Astrocyte (in vitro differentiated cells and primary cell): ENCODE measurements around the gene SERTM1. TPM values are rescaled to one million over a fixed set of nuclear protein-coding genes. Genes with fewer than 3 reads are reported as not detected.

Source experiments
- DNase-seq: peaks from one replicate; pipeline ENCODE4 v3.0.0-alpha.2; 2010; ENCODE audit warnings: low read depth
- FAIRE-seq: peaks from 2 replicates; lab custom pipeline; 2011; peaks lifted over from hg19 to GRCh38; lab: Jason Lieb, UNC
- H2AFZ ChIP-seq: 2 replicates; pipeline ENCODE4 v1.6.0; 2012; ENCODE audit warnings: low read depth, low read length, inconsistent platforms
- H3K27ac ChIP-seq: 2 replicates; pipeline ENCODE4 v1.5.1; 2011; ENCODE audit warnings: low read depth, low read length, inconsistent platforms
- H3K27me3 ChIP-seq: 2 replicates; pipeline ENCODE4 v1.6.0; 2011; ENCODE audit warnings: low read length, inconsistent platforms; ENCODE audit not compliant: insufficient read depth
- H3K36me3 ChIP-seq: 2 replicates; pipeline ENCODE4 v1.5.1; 2011; ENCODE audit warnings: low read length, inconsistent platforms; ENCODE audit not compliant: insufficient read depth
- H3K4me1 ChIP-seq: 2 replicates; pipeline ENCODE4 v1.5.1; 2011; ENCODE audit warnings: low read length, inconsistent platforms; ENCODE audit not compliant: insufficient read depth
- H3K4me2 ChIP-seq: 2 replicates; pipeline ENCODE4 v1.6.0; 2012; ENCODE audit warnings: low read length, inconsistent platforms
- H3K4me3 ChIP-seq: 2 replicates; pipeline ENCODE4 v1.5.1; 2011; ENCODE audit warnings: low read depth, mild to moderate bottlenecking, low read length, inconsistent platforms; ENCODE audit not compliant: insufficient read depth
- H3K79me2 ChIP-seq: 2 replicates; pipeline ENCODE4 v1.6.0; 2012; ENCODE audit warnings: mild to moderate bottlenecking, low read length, inconsistent platforms; ENCODE audit not compliant: insufficient read depth
- H3K9ac ChIP-seq: 2 replicates; pipeline ENCODE4 v1.6.0; 2012; ENCODE audit warnings: mild to moderate bottlenecking, low read length, inconsistent platforms
- H3K9me3 ChIP-seq: 2 replicates; pipeline ENCODE4 v1.5.1; 2012; ENCODE audit warnings: low read depth, mild to moderate bottlenecking, low read length, inconsistent platforms; ENCODE audit not compliant: insufficient read depth
- H4K20me1 ChIP-seq: 2 replicates; pipeline ENCODE4 v1.6.0; 2012; ENCODE audit warnings: low read length, inconsistent platforms; ENCODE audit not compliant: insufficient read depth
- H3K27ac Mint-ChIP-seq: one replicate; pipeline ENCODE4 v1.8.0; 2021; ENCODE audit warnings: mild to moderate bottlenecking, mixed read lengths; ENCODE audit not compliant: unreplicated experiment
- H3K27me3 Mint-ChIP-seq: one replicate; pipeline ENCODE4 v1.8.0; 2021; ENCODE audit warnings: low read depth, mixed read lengths; ENCODE audit not compliant: unreplicated experiment
- H3K36me3 Mint-ChIP-seq: one replicate; pipeline ENCODE4 v1.8.0; 2021; ENCODE audit warnings: low read depth, mixed read lengths; ENCODE audit not compliant: unreplicated experiment
- H3K4me1 Mint-ChIP-seq: one replicate; pipeline ENCODE4 v1.8.0; 2021; ENCODE audit warnings: low read depth, mixed read lengths; ENCODE audit not compliant: unreplicated experiment
- H3K4me3 Mint-ChIP-seq: one replicate; pipeline ENCODE4 v1.8.0; 2021; ENCODE audit warnings: mild to moderate bottlenecking, moderate library complexity, mixed read lengths; ENCODE audit not compliant: unreplicated experiment
- H3K9me3 Mint-ChIP-seq: one replicate; pipeline ENCODE4 v1.8.0; 2021; ENCODE audit warnings: mild to moderate bottlenecking, mixed read lengths; ENCODE audit not compliant: unreplicated experiment
- CTCF ChIP-seq: IDR thresholded peaks from 2 replicates; pipeline ENCODE4 v1.5.1; 2011; ENCODE audit warnings: low read depth, mild to moderate bottlenecking, inconsistent platforms, low read length, moderate library complexity; ENCODE audit not compliant: insufficient read depth
- EZH2 ChIP-seq: IDR thresholded peaks from 2 replicates; pipeline ENCODE4 v1.6.1; 2012; ENCODE audit warnings: mild to moderate bottlenecking, low read length, inconsistent platforms; ENCODE audit not compliant: insufficient read depth
- total RNA-seq: library from RNA; stranded (reverse); gene quantifications from 2 replicates; pipeline ENCODE4 v1.2.1, GENCODE V29; 2021

Gene SERTM1
- total RNA-seq, 1 donor from 2014 or later, result 0.34 TPM

DNA sequence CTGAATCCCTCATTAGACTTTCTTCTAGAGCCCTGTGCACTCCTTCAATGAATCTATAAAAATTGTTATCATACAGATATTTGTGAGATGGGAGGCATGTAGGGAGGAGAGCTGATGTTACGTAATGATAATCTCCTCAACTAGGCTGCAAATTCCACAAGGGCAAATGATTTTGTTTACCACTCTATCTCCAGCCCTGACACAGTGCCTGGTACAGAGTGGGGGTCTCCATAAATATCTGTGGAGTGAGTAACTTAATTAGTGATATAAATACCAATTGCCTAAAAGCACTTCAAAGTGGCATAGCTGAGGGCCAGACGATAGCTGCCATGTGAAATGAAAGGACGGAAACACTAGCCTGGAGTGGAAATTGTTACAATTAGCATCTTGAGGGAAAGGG is 54.2 kb downstream of the SERTM1 start:
- no peak overlapping the region for H3K27ac Mint-ChIP-seq
- Histone ChIP-seq H3K36me3 (no peaks in the 10 kb centered on the region), H3K9me3 (no peaks in the 10 kb centered on the region), H4K20me1 (no peaks in the 10 kb centered on the region), H3K79me2 (no peaks in the 10 kb centered on the region), H3K4me2 (no peak overlapping the region), H3K27me3 (no peaks in the 10 kb centered on the region), H3K4me3 (no peak overlapping the region), H3K4me1 (no peaks in the 10 kb centered on the region), H3K9ac (no peak overlapping the region), H3K27ac (no peak overlapping the region), H2AFZ (no peak overlapping the region)
- DNase-seq (no peak), FAIRE-seq (no peak)
- TF ChIP-seq CTCF, result no peak
- no peak for TF ChIP-seq EZH2
- H3K4me1 Mint-ChIP-seq, result no peaks in the 10 kb centered on the region
- no peaks in the 10 kb centered on the region for H3K9me3 Mint-ChIP-seq
- H3K36me3 Mint-ChIP-seq, result no peaks in the 10 kb centered on the region
- H3K27me3 Mint-ChIP-seq, result no peaks in the 10 kb centered on the region
- no peak overlapping the region for H3K4me3 Mint-ChIP-seq

GRCh38 chr13:36736119-36736726 is 62.4 kb downstream of the SERTM1 start:
- Mint-ChIP-seq H3K27ac (no peak overlapping the region), H3K27me3 (no peaks in the 10 kb centered on the region), H3K36me3 (no peaks in the 10 kb centered on the region), H3K4me1 (peaks cover 3% of the 10 kb centered on the region), H3K9me3 (peaks cover 2% of the 10 kb centered on the region), H3K4me3 (no peak overlapping the region)
- no peak overlapping the region for H2AFZ ChIP-seq
- no peaks in the 10 kb centered on the region for H3K9me3 ChIP-seq
- TF ChIP-seq EZH2 (no peak), CTCF (peak; percentile 67)
- no peaks in the 10 kb centered on the region for H3K27me3 ChIP-seq
- H4K20me1 ChIP-seq, result no peaks in the 10 kb centered on the region
- H3K36me3 ChIP-seq, result no peaks in the 10 kb centered on the region
- H3K4me3 ChIP-seq, result no peak overlapping the region
- peak; percentile 37 for DNase-seq
- H3K79me2 ChIP-seq, result no peaks in the 10 kb centered on the region
- no peak overlapping the region for H3K27ac ChIP-seq
- FAIRE-seq, result no peak
- H3K9ac ChIP-seq, result no peak overlapping the region
- no peaks in the 10 kb centered on the region for H3K4me1 ChIP-seq
- no peak overlapping the region for H3K4me2 ChIP-seq

GRCh38 chr13:36737524-36738083 is 63.8 kb downstream of the SERTM1 start:
- Histone ChIP-seq H3K36me3 (no peaks in the 10 kb centered on the region), H3K27ac (no peak overlapping the region), H4K20me1 (no peaks in the 10 kb centered on the region), H3K4me2 (no peak overlapping the region), H3K9ac (no peak overlapping the region), H3K79me2 (no peaks in the 10 kb centered on the region), H3K27me3 (no peaks in the 10 kb centered on the region), H3K4me1 (no peaks in the 10 kb centered on the region), H2AFZ (no peak overlapping the region), H3K9me3 (no peaks in the 10 kb centered on the region), H3K4me3 (no peak overlapping the region)
- TF ChIP-seq EZH2, result no peak
- no peak for TF ChIP-seq CTCF
- peaks cover 2% of the 10 kb centered on the region for H3K9me3 Mint-ChIP-seq
- no peak for FAIRE-seq
- H3K4me3 Mint-ChIP-seq, result no peak overlapping the region
- no peaks in the 10 kb centered on the region for H3K36me3 Mint-ChIP-seq
- no peak for DNase-seq
- H3K27ac Mint-ChIP-seq, result no peak overlapping the region
- no peaks in the 10 kb centered on the region for H3K27me3 Mint-ChIP-seq
- H3K4me1 Mint-ChIP-seq, result peaks cover 3% of the 10 kb centered on the region
